Smooth muscle cell of the brain vasculature (primary cell): ENCODE measurements around the gene PCNP.
"Not testable (repeated sequence)": the region's sequence is repeated elsewhere in the genome, so short reads cannot be mapped to it uniquely, and the experiment has no call there.

Source experiments
- DNase-seq: peaks from one replicate; pipeline ENCODE4 v3.0.0-alpha.2; 2012; ENCODE audit warnings: low read depth, low spot score

Gene PCNP

GRCh38 chr3:101567528-101568317, 6.3 kb upstream of the PCNP start:
- no peak for DNase-seq

GRCh38 chr3:101571028-101571895, 2.7 kb upstream of the PCNP start:
- DNase-seq = no peak

GRCh38 chr3:101574388-101575112, 570 bp downstream of the PCNP start:
- no peak for DNase-seq

- DNase-seq = no peak
Observed at GRCh38 chr3:101577286-101577685, 3.3 kb downstream of the PCNP start.

- no peak for DNase-seq
Observed at GRCh38 chr3:101588616-101589015, 14.6 kb downstream of the PCNP start.

GRCh38 chr3:101591071-101591470, 17.1 kb downstream of the PCNP start:
- no peak for DNase-seq

GRCh38 chr3:101602731-101603130, 28.8 kb downstream of the PCNP start:
- no peak for DNase-seq

GRCh38 chr3:101603184-101603583, 29.2 kb downstream of the PCNP start:
- DNase-seq = no peak

- not testable (repeated sequence) for DNase-seq
Observed at GRCh38 chr3:101605398-101605797, 31.4 kb downstream of the PCNP start.

GRCh38 chr3:101611023-101611422, 37.0 kb downstream of the PCNP start:
- DNase-seq = no peak

- DNase-seq = not testable (repeated sequence)
Observed at GRCh38 chr3:101613014-101613413, 39.0 kb downstream of the PCNP start.

- DNase-seq = no peak
Observed at GRCh38 chr3:101615525-101615924, 41.5 kb downstream of the PCNP start.

- no peak for DNase-seq
Observed at GRCh38 chr3:101617478-101617877, 43.5 kb downstream of the PCNP start.

- no peak for DNase-seq
Observed at GRCh38 chr3:101618726-101619125, 44.7 kb downstream of the PCNP start.

GRCh38 chr3:101619734-101620133, 45.8 kb downstream of the PCNP start:
- DNase-seq = no peak

- DNase-seq = no peak
Observed at GRCh38 chr3:101623656-101624055, 49.7 kb downstream of the PCNP start.

- DNase-seq = no peak
Observed at GRCh38 chr3:101624857-101625256, 50.9 kb downstream of the PCNP start.

GRCh38 chr3:101625879-101626278, 51.9 kb downstream of the PCNP start:
- no peak for DNase-seq

- DNase-seq = no peak
Observed at GRCh38 chr3:101629219-101629618, 55.2 kb downstream of the PCNP start.

GRCh38 chr3:101631098-101631796, 57.3 kb downstream of the PCNP start:
- DNase-seq = no peak

GRCh38 chr3:101631959-101632358, 58.0 kb downstream of the PCNP start:
- not testable (repeated sequence) for DNase-seq
